Measurements from ENCODE around the gene TDRD1.

The TDRD1 gene

DNA sequence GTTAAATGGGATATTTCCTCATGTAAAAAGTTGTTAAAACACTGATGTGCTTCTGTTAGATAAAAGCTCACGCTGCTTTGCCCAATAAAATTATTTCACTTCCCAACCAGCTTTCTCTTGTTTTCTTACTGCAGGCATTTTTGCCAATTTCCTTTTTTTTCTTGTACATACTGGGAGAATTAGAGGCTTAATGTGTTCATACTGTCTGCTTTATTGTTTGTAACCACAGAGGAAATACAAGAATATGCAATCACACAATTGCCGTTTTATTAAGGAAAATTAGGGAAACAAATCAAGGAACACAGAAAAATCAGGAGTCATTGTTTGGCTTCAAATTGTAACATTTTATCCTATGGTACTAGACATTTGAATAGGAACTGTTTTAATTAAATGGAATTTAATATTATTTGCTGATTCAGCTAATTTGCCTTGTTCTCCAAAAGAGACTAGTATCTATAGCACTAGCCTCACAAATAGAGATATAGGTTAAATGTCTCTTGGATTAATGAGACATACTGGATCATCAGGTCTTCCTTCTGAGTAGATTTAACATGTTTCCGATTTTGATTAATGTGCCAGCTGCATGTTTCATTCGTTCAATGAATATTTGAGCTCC lies 53.5 kb downstream of the TDRD1 start:
- Histone ChIP-seq H4K91ac (ENCODE audit: low read depth, low read length) (no peak overlapping the region), H3K9ac (ENCODE audit: low read length) (no peak overlapping the region), H2BK120ac (ENCODE audit: insufficient read depth, low read length, poor library complexity) (no peak overlapping the region), H3K23ac (ENCODE audit: low read length) (no peak overlapping the region), H2AFZ (ENCODE audit: insufficient read depth, low read length, poor library complexity) (no peak overlapping the region), H3K4me3 (ENCODE audit: low read depth, low read length) (no peak overlapping the region), H2AK5ac (ENCODE audit: low read length) (no peak overlapping the region), H3K4me1 (ENCODE audit: control insufficient read depth in 1 of 2, insufficient read depth in 2 of 2, low read length in 2 of 2) (peaks cover 3 to 4% of the 10 kb centered on the region in 2 experiments), H3K79me1 (ENCODE audit: low read length) (peaks cover 4% of the 10 kb centered on the region), H2BK5ac (ENCODE audit: low read depth, low read length, poor library complexity) (no peak overlapping the region), H3K9me3 (ENCODE audit: insufficient read depth, low read depth, low read length) (no peaks in the 10 kb centered on the region), H2BK12ac (ENCODE audit: low read length) (no peak overlapping the region), H3K27ac (ENCODE audit: low read depth, low read length) (no peak overlapping the region), H3K18ac (ENCODE audit: low read length) (no peak overlapping the region), H3K27me3 (ENCODE audit: insufficient read depth, low read length) (no peaks in the 10 kb centered on the region), H3K4ac (ENCODE audit: low read depth, low read length) (no peak overlapping the region), H3K36me3 (ENCODE audit: control insufficient read depth in 1 of 2, insufficient read depth in 2 of 2, low read length in 2 of 2) (no peaks in the 10 kb centered on the region), H3K4me2 (ENCODE audit: low read length) (no peak overlapping the region), H4K8ac (ENCODE audit: low read depth, low read length) (no peak overlapping the region), H3K14ac (ENCODE audit: low read length) (no peak overlapping the region), H3K79me2 (ENCODE audit: control insufficient read depth, insufficient read depth, low read length, poor library complexity) (no peaks in the 10 kb centered on the region), H4K12ac (ENCODE audit: low read depth, low read length) (no peak overlapping the region)
- no peak for DNase-seq
- WGBS (ENCODE audit: extremely low coverage, insufficient coverage, insufficient read length) = no CpG with 5 or more reads among the region's 4 CpGs

DNA sequence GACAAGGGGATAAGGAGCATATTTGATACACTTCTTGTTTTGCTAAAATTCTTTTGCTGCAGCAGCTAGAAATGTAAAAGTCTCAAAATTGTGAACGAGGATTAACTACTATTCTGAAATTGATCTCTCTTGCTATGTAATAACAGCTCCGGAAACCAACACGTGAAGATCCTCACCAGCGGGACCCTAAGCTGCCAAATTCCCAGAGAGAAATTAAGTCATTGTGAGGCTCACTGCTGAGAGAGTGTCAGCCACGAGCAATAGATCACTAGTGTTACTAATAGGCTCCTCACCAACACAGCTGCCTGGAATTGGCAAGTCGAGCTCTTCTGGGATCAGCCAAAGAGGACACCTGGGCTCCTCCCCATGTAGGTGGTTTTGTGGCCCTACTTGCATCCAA lies 54.3 kb downstream of the TDRD1 start:
- Histone ChIP-seq H2AK5ac (ENCODE audit: low read length) (no peak overlapping the region), H4K12ac (ENCODE audit: low read depth, low read length) (no peak overlapping the region), H2BK120ac (ENCODE audit: insufficient read depth, low read length, poor library complexity) (no peak overlapping the region), H3K9me3 (ENCODE audit: insufficient read depth, low read depth, low read length) (no peaks in the 10 kb centered on the region), H3K18ac (ENCODE audit: low read length) (no peak overlapping the region), H3K9ac (ENCODE audit: low read length) (no peak overlapping the region), H3K23ac (ENCODE audit: low read length) (no peak overlapping the region), H3K27ac (ENCODE audit: low read depth, low read length) (no peak overlapping the region), H4K91ac (ENCODE audit: low read depth, low read length) (no peak overlapping the region), H3K79me2 (ENCODE audit: control insufficient read depth, insufficient read depth, low read length, poor library complexity) (no peaks in the 10 kb centered on the region), H3K4ac (ENCODE audit: low read depth, low read length) (no peak overlapping the region), H3K4me3 (ENCODE audit: low read depth, low read length) (no peak overlapping the region), H2AFZ (ENCODE audit: insufficient read depth, low read length, poor library complexity) (no peak overlapping the region), H4K8ac (ENCODE audit: low read depth, low read length) (no peak overlapping the region), H3K4me2 (ENCODE audit: low read length) (no peak overlapping the region), H3K79me1 (ENCODE audit: low read length) (peaks cover 2% of the 10 kb centered on the region), H3K14ac (ENCODE audit: low read length) (no peak overlapping the region), H3K36me3 (ENCODE audit: control insufficient read depth in 1 of 2, insufficient read depth in 2 of 2, low read length in 2 of 2) (no peaks in the 10 kb centered on the region), H3K4me1 (ENCODE audit: control insufficient read depth in 1 of 2, insufficient read depth in 2 of 2, low read length in 2 of 2) (peaks cover 2 to 3% of the 10 kb centered on the region in 2 experiments), H2BK12ac (ENCODE audit: low read length) (no peak overlapping the region), H2BK5ac (ENCODE audit: low read depth, low read length, poor library complexity) (no peak overlapping the region), H3K27me3 (ENCODE audit: insufficient read depth, low read length) (no peaks in the 10 kb centered on the region)
- DNase-seq = no peak
- no CpG with 5 or more reads among the region's 6 CpGs for WGBS (ENCODE audit: extremely low coverage, insufficient coverage, insufficient read length)

DNA sequence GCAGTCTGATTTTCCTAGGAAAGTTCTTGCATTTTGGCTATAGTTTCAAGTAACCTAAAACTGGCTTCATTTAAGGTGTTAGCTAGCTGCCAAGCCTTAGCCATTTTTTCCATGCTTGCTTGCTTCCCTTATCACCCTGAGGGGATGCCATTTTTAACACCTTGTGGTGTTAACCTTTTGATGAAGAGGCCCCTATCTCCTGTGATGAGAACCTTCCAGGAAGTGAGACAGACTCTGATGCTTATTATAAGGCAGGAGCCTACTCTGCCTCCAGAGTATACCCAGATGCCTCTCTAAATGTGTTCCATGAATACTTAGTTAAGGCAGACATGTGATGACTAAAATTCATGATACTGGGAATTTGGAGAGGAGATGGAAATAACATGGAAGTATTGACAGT lies 55.0 kb downstream of the TDRD1 start:
- H3K79me1 ChIP-seq (ENCODE audit: low read length) = no peaks in the 10 kb centered on the region
- H4K8ac ChIP-seq (ENCODE audit: low read depth, low read length) = no peak overlapping the region
- no peak overlapping the region for H3K27ac ChIP-seq (ENCODE audit: low read depth, low read length)
- H3K4me2 ChIP-seq (ENCODE audit: low read length) = no peak overlapping the region
- no peak overlapping the region for H3K9ac ChIP-seq (ENCODE audit: low read length)
- peaks cover 4% of the 10 kb centered on the region for H3K27me3 ChIP-seq (ENCODE audit: insufficient read depth, low read length)
- H2AFZ ChIP-seq (ENCODE audit: insufficient read depth, low read length, poor library complexity) = no peak overlapping the region
- no peak overlapping the region for H2AK5ac ChIP-seq (ENCODE audit: low read length)
- H4K12ac ChIP-seq (ENCODE audit: low read depth, low read length) = no peak overlapping the region
- no peaks in the 10 kb centered on the region for H3K79me2 ChIP-seq (ENCODE audit: control insufficient read depth, insufficient read depth, low read length, poor library complexity)
- H4K91ac ChIP-seq (ENCODE audit: low read depth, low read length) = no peak overlapping the region
- H3K4ac ChIP-seq (ENCODE audit: low read depth, low read length) = no peak overlapping the region
- no peak overlapping the region for H2BK120ac ChIP-seq (ENCODE audit: insufficient read depth, low read length, poor library complexity)
- DNase-seq = no peak
- no peaks in the 10 kb centered on the region for H3K36me3 ChIP-seq (ENCODE audit: control insufficient read depth in 1 of 2, insufficient read depth in 2 of 2, low read length in 2 of 2)
- no peaks in the 10 kb centered on the region for H3K4me1 ChIP-seq (ENCODE audit: control insufficient read depth in 1 of 2, insufficient read depth in 2 of 2, low read length in 2 of 2)
- no peak overlapping the region for H3K18ac ChIP-seq (ENCODE audit: low read length)
- no peak overlapping the region for H3K14ac ChIP-seq (ENCODE audit: low read length)
- no peak overlapping the region for H2BK5ac ChIP-seq (ENCODE audit: low read depth, low read length, poor library complexity)
- H3K9me3 ChIP-seq (ENCODE audit: insufficient read depth, low read depth, low read length) = no peaks in the 10 kb centered on the region
- H3K4me3 ChIP-seq (ENCODE audit: low read depth, low read length) = no peak overlapping the region
- no peak overlapping the region for H3K23ac ChIP-seq (ENCODE audit: low read length)
- no peak overlapping the region for H2BK12ac ChIP-seq (ENCODE audit: low read length)

DNA sequence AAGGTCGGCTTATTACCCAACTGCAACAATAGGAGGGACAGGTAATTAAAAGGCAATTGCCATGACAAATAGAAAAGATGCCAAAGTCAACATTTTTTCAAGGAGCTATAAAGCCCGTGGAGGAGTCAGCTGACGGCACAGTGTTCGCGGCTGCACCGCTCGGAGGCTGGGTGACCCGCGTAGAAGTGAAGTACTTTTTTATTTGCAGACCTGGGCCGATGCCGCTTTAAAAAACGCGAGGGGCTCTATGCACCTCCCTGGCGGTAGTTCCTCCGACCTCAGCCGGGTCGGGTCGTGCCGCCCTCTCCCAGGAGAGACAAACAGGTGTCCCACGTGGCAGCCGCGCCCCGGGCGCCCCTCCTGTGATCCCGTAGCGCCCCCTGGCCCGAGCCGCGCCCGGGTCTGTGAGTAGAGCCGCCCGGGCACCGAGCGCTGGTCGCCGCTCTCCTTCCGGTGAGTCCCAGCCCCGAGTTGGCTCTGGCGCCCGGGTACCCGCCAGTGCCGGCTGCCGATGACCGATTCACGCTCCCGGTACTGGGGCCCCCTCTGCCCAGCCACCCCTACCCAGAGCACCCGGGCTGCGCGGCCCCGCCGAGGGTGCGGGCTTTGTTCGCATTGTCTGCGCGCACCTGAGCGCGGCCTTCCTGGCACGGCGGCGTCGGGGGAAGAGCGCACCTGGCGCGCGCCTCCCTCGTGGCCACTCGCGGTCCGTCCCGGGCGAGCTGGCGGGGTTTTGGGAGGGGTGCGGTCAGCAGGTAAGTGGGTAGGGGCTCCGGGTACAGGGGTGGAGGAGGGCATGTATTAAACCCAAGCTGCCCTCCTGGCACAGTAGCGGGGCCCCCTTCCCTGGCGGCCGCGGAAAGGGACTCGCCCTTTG lies 60.2 kb downstream of the TDRD1 start, which contains the start of gene VWA2:
Gene VWA2, plus strand, starts transcription at position 138 of the 877 bp plus-strand sequence. CDS start 9,460 bp downstream, outside the sequence.
- H2AFZ ChIP-seq (ENCODE audit: insufficient read depth, low read length, poor library complexity) = peak within 1 kb of the TSS; percentile 54
- H3K9me3 ChIP-seq (ENCODE audit: insufficient read depth, low read depth, low read length) = peaks cover 3% of the 10 kb centered on the region
- H2BK12ac ChIP-seq (ENCODE audit: low read length) = no peak within 1 kb of the TSS
- H3K4me1 ChIP-seq (ENCODE audit: control insufficient read depth in 1 of 2, insufficient read depth in 2 of 2, low read length in 2 of 2) = no peaks in the 10 kb centered on the region
- H3K27me3 ChIP-seq (ENCODE audit: insufficient read depth, low read length) = peaks cover 19% of the 10 kb centered on the region
- no peak within 1 kb of the TSS for H3K9ac ChIP-seq (ENCODE audit: low read length)
- H3K4ac ChIP-seq (ENCODE audit: low read depth, low read length) = no peak within 1 kb of the TSS
- no peak within 1 kb of the TSS for H3K18ac ChIP-seq (ENCODE audit: low read length)
- no peak within 1 kb of the TSS for H4K8ac ChIP-seq (ENCODE audit: low read depth, low read length)
- DNase-seq = no peak
- H4K12ac ChIP-seq (ENCODE audit: low read depth, low read length) = no peak within 1 kb of the TSS
- no CpG with 5 or more reads among the region's 79 CpGs for WGBS (ENCODE audit: extremely low coverage, insufficient coverage, insufficient read length)
- H2BK120ac ChIP-seq (ENCODE audit: insufficient read depth, low read length, poor library complexity) = no peak within 1 kb of the TSS
- H3K36me3 ChIP-seq (ENCODE audit: control insufficient read depth in 1 of 2, insufficient read depth in 2 of 2, low read length in 2 of 2) = no peaks in the 10 kb centered on the region
- no peaks in the 10 kb centered on the region for H3K79me2 ChIP-seq (ENCODE audit: control insufficient read depth, insufficient read depth, low read length, poor library complexity)
- no peak within 1 kb of the TSS for H2AK5ac ChIP-seq (ENCODE audit: low read length)
- H2BK5ac ChIP-seq (ENCODE audit: low read depth, low read length, poor library complexity) = no peak within 1 kb of the TSS
- H3K4me3 ChIP-seq (ENCODE audit: low read depth, low read length) = peak within 1 kb of the TSS; percentile 67
- no peak within 1 kb of the TSS for H3K14ac ChIP-seq (ENCODE audit: low read length)
- no peaks in the 10 kb centered on the region for H3K79me1 ChIP-seq (ENCODE audit: low read length)
- no peak within 1 kb of the TSS for H3K27ac ChIP-seq (ENCODE audit: low read depth, low read length)
- H3K4me2 ChIP-seq (ENCODE audit: low read length) = peak within 1 kb of the TSS; percentile 92
- H3K23ac ChIP-seq (ENCODE audit: low read length) = no peak within 1 kb of the TSS
- H4K91ac ChIP-seq (ENCODE audit: low read depth, low read length) = no peak within 1 kb of the TSS
